ENCODE results near the gene TENM4. TPM values are rescaled to one million over a fixed set of nuclear protein-coding genes. Genes with fewer than 3 reads are reported as not detected.
"Not testable (repeated sequence)": the region's sequence is repeated elsewhere in the genome, so short reads cannot be mapped to it uniquely, and the experiment has no call there.

Gene TENM4
- total and polyA plus RNA-seq, 4 donors = 0.02 to 0.33 (median 0.14) TPM

DNA sequence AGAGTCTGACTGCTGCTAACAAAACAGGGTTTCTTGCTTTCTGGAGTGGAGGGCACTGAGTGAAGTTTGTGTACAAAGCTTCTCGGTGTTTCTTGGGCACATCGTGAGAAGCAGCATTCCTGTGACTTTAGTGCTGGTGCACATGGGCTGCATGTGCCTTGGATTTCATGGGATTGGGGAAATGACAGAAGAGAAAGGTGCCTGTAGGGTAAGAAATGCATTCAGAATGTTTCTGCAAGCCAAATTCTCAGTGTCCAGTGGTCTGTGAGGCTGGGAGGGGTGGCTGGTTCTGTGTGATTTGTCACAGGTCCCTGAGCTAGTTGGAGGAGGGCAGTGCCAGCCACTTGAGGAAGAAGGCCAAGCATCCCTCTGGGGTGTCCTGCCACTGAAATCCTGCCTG lies 462.0 kb downstream of the TENM4 start:
- Histone ChIP-seq H3K4me1 (ENCODE audit: control insufficient read depth in 4 of 4, insufficient read depth in 4 of 4, low read length in 3 of 4) (no peaks in the 10 kb centered on the region), H3K4me3 (ENCODE audit: low read depth in 1 of 3, low read length in 3 of 3) (no peak overlapping the region), H3K27me3 (ENCODE audit: control insufficient read depth in 4 of 4, insufficient read depth in 4 of 4, low read length in 3 of 4) (no peaks in the 10 kb centered on the region), H3K27ac (ENCODE audit: low read depth in 1 of 2, low read length in 2 of 2) (no peak overlapping the region), H3K9me3 (ENCODE audit: control insufficient read depth in 4 of 4, low read length in 3 of 4) (no peaks in the 10 kb centered on the region), H3K9ac (ENCODE audit: low read depth in 1 of 2, low read length in 2 of 2) (no peak overlapping the region), H3K36me3 (ENCODE audit: control insufficient read depth in 4 of 4, insufficient read depth in 3 of 4, low read depth in 1 of 4, low read length in 3 of 4) (no peaks in the 10 kb centered on the region)
- WGBS = 82% methylated on average over 2 of the region's 2 CpGs
- TF ChIP-seq HNF4G (IDR thresholded peaks at IDR 0.05) = no peak
- TF ChIP-seq, protein P1, sequence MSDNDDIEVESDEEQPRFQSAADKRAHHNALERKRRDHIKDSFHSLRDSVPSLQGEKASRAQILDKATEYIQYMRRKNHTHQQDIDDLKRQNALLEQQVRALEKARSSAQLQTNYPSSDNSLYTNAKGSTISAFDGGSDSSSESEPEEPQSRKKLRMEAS (IDR thresholded peaks at IDR 0.05) = no peak
- TF ChIP-seq EGR1 (IDR thresholded peaks at IDR 0.05; ENCODE audit: low read depth in 2 of 2) = no peak
- TF ChIP-seq, protein P2, sequence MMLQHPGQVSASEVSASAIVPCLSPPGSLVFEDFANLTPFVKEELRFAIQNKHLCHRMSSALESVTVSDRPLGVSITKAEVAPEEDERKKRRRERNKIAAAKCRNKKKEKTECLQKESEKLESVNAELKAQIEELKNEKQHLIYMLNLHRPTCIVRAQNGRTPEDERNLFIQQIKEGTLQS (IDR thresholded peaks at IDR 0.05) = no peak
- TF ChIP-seq TAF1 (conservative IDR thresholded peaks at IDR 0.05) = no peak
- TF ChIP-seq, protein P3, sequence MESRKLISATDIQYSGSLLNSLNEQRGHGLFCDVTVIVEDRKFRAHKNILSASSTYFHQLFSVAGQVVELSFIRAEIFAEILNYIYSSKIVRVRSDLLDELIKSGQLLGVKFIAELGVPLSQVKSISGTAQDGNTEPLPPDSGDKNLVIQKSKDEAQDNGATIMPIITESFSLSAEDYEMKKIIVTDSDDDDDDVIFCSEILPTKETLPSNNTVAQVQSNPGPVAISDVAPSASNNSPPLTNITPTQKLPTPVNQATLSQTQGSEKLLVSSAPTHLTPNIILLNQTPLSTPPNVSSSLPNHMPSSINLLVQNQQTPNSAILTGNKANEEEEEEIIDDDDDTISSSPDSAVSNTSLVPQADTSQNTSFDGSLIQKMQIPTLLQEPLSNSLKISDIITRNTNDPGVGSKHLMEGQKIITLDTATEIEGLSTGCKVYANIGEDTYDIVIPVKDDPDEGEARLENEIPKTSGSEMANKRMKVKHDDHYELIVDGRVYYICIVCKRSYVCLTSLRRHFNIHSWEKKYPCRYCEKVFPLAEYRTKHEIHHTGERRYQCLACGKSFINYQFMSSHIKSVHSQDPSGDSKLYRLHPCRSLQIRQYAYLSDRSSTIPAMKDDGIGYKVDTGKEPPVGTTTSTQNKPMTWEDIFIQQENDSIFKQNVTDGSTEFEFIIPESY (IDR thresholded peaks at IDR 0.05) = no peak
- no peak for TF ChIP-seq YY1 (IDR thresholded peaks at IDR 0.05)
- no peak for TF ChIP-seq SP1 (IDR thresholded peaks at IDR 0.05)
- no peak for TF ChIP-seq RAD21 (IDR thresholded peaks at IDR 0.05)
- no peak for TF ChIP-seq FOXA2 (IDR thresholded peaks at IDR 0.05)
- TF ChIP-seq HNF4A (conservative IDR thresholded peaks at IDR 0.05) = no peak
- TF ChIP-seq NR2F2 (IDR thresholded peaks at IDR 0.05) = no peak
- no peak for TF ChIP-seq JUND (IDR thresholded peaks at IDR 0.05)
- no peak for DNase-seq (ENCODE audit: low spot score)

DNA sequence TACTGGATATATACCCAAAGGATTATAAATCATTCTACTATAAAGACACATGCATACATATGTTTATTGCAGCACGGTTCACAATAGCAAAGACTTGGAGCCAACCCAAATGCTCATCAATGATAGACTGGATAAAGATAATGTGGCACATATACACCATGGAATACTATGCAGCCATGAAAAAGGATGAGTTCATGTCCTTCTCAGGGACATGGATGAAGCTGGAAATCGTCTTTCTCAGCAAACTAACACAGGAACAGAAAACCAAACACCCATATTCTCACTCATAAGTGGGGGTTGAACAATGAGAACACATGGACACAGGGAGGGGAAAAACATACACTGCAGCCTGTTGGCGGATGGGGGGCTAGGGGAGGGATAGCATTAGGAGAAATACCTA lies 463.0 kb downstream of the TENM4 start:
- not testable (repeated sequence) for H3K9me3 ChIP-seq (ENCODE audit: control insufficient read depth in 4 of 4, low read length in 3 of 4); H3K4me1 ChIP-seq (ENCODE audit: control insufficient read depth in 4 of 4, insufficient read depth in 4 of 4, low read length in 3 of 4); H3K27ac ChIP-seq (ENCODE audit: low read depth in 1 of 2, low read length in 2 of 2); DNase-seq (ENCODE audit: low spot score); H3K9ac ChIP-seq (ENCODE audit: low read depth in 1 of 2, low read length in 2 of 2); H3K4me3 ChIP-seq (ENCODE audit: low read depth in 1 of 3, low read length in 3 of 3); H3K36me3 ChIP-seq (ENCODE audit: control insufficient read depth in 4 of 4, insufficient read depth in 3 of 4, low read depth in 1 of 4, low read length in 3 of 4); H3K27me3 ChIP-seq (ENCODE audit: control insufficient read depth in 4 of 4, insufficient read depth in 4 of 4, low read length in 3 of 4)
- 79% methylated on average over 3 of the region's 3 CpGs for WGBS

DNA sequence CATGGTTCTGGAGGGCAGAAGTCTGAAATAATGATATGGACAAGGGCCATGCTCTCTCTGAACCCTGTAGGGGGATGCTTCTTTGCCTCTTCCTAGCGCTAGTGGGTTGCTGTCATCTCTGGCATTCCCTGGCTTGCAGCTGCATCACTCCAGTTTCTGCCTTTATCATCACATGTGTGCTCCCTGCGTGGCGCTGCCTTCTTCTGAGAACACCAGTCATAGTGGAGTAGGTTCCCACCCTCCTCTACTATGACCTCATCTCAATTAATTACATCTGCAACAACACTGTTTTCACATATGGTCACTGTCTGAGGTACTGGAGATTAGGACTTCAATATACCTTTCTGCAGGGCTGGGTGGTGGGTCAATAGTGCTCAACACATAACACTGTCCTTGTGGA lies 463.8 kb downstream of the TENM4 start:
- no peaks in the 10 kb centered on the region for H3K9me3 ChIP-seq (ENCODE audit: control insufficient read depth in 4 of 4, low read length in 3 of 4)
- H3K27me3 ChIP-seq (ENCODE audit: control insufficient read depth in 4 of 4, insufficient read depth in 4 of 4, low read length in 3 of 4) = no peaks in the 10 kb centered on the region
- H3K9ac ChIP-seq (ENCODE audit: low read depth in 1 of 2, low read length in 2 of 2) = no peak overlapping the region
- H3K4me3 ChIP-seq (ENCODE audit: low read depth in 1 of 3, low read length in 3 of 3) = no peak overlapping the region
- 90% methylated on average over 3 of the region's 3 CpGs for WGBS
- no peak for DNase-seq (ENCODE audit: low spot score)
- H3K27ac ChIP-seq (ENCODE audit: low read depth in 1 of 2, low read length in 2 of 2) = no peak overlapping the region
- H3K36me3 ChIP-seq (ENCODE audit: control insufficient read depth in 4 of 4, insufficient read depth in 3 of 4, low read depth in 1 of 4, low read length in 3 of 4) = no peaks in the 10 kb centered on the region
- H3K4me1 ChIP-seq (ENCODE audit: control insufficient read depth in 4 of 4, insufficient read depth in 4 of 4, low read length in 3 of 4) = no peaks in the 10 kb centered on the region
- no peak for TF ChIP-seq RXRA (IDR thresholded peaks at IDR 0.05)
- TF ChIP-seq NR2F2 (IDR thresholded peaks at IDR 0.05) = no peak
- no peak for TF ChIP-seq HNF4A (conservative IDR thresholded peaks at IDR 0.05)
- TF ChIP-seq EGR1 (IDR thresholded peaks at IDR 0.05; ENCODE audit: low read depth in 2 of 2) = no peak
- TF ChIP-seq, protein P2 (IDR thresholded peaks at IDR 0.05) = no peak
- no peak for TF ChIP-seq FOXA2 (IDR thresholded peaks at IDR 0.05)
- TF ChIP-seq, protein P4, sequence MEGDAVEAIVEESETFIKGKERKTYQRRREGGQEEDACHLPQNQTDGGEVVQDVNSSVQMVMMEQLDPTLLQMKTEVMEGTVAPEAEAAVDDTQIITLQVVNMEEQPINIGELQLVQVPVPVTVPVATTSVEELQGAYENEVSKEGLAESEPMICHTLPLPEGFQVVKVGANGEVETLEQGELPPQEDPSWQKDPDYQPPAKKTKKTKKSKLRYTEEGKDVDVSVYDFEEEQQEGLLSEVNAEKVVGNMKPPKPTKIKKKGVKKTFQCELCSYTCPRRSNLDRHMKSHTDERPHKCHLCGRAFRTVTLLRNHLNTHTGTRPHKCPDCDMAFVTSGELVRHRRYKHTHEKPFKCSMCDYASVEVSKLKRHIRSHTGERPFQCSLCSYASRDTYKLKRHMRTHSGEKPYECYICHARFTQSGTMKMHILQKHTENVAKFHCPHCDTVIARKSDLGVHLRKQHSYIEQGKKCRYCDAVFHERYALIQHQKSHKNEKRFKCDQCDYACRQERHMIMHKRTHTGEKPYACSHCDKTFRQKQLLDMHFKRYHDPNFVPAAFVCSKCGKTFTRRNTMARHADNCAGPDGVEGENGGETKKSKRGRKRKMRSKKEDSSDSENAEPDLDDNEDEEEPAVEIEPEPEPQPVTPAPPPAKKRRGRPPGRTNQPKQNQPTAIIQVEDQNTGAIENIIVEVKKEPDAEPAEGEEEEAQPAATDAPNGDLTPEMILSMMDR (IDR thresholded peaks at IDR 0.05; ENCODE audit: low read depth, low read length, missing input control) = no peak
- TF ChIP-seq RAD21 (IDR thresholded peaks at IDR 0.05) = no peak
- no peak for TF ChIP-seq SP1 (IDR thresholded peaks at IDR 0.05)
- TF ChIP-seq, protein P1 (IDR thresholded peaks at IDR 0.05) = no peak
- TF ChIP-seq, protein P5, sequence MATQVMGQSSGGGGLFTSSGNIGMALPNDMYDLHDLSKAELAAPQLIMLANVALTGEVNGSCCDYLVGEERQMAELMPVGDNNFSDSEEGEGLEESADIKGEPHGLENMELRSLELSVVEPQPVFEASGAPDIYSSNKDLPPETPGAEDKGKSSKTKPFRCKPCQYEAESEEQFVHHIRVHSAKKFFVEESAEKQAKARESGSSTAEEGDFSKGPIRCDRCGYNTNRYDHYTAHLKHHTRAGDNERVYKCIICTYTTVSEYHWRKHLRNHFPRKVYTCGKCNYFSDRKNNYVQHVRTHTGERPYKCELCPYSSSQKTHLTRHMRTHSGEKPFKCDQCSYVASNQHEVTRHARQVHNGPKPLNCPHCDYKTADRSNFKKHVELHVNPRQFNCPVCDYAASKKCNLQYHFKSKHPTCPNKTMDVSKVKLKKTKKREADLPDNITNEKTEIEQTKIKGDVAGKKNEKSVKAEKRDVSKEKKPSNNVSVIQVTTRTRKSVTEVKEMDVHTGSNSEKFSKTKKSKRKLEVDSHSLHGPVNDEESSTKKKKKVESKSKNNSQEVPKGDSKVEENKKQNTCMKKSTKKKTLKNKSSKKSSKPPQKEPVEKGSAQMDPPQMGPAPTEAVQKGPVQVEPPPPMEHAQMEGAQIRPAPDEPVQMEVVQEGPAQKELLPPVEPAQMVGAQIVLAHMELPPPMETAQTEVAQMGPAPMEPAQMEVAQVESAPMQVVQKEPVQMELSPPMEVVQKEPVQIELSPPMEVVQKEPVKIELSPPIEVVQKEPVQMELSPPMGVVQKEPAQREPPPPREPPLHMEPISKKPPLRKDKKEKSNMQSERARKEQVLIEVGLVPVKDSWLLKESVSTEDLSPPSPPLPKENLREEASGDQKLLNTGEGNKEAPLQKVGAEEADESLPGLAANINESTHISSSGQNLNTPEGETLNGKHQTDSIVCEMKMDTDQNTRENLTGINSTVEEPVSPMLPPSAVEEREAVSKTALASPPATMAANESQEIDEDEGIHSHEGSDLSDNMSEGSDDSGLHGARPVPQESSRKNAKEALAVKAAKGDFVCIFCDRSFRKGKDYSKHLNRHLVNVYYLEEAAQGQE (IDR thresholded peaks at IDR 0.05) = no peak
- no peak for TF ChIP-seq FOXA1 (IDR thresholded peaks at IDR 0.05)
- TF ChIP-seq JUND (IDR thresholded peaks at IDR 0.05) = no peak
- TF ChIP-seq TAF1 (conservative IDR thresholded peaks at IDR 0.05) = no peak
- no peak for TF ChIP-seq YY1 (IDR thresholded peaks at IDR 0.05)
- TF ChIP-seq GABPA (IDR thresholded peaks at IDR 0.05 in 1 of 2, conservative IDR thresholded peaks at IDR 0.05 in 1 of 2) = no peak
- TF ChIP-seq HNF4G (IDR thresholded peaks at IDR 0.05) = no peak
